ENCODE measurements around the gene IL34. TPM values are rescaled to one million over a fixed set of nuclear protein-coding genes. Genes with fewer than 3 reads are reported as not detected.
A peak's percentile ranks its signal among the peaks of the same experiment; 100 is the strongest.

The IL34 gene
- total RNA-seq (2021; ENCODE audit: unreplicated experiment) = not detected
- 0.15 TPM in 1 of 2 replicates, not detected in the other for polyA plus RNA-seq (2012)
- percentile 28 among the genes with signal in this experiment for Bru-seq, nascent RNA
- percentile 25 among the genes with signal in this experiment for BruChase-seq, experiment 1, labeled RNA remaining after a 6-hour chase
- percentile 23 among the genes with signal in this experiment for BruChase-seq, experiment 2, labeled RNA remaining after a 2-hour chase
- long read RNA-seq = 0 reads

- no peak within 1 kb of the TSS for H3K4me3 ChIP-seq (replicated peaks in 1 of 2; ENCODE audit: low read depth in 1 of 2, low read length in 2 of 2)
- TF ChIP-seq RAD21 (IDR thresholded peaks at IDR 0.05; ENCODE audit: low read depth) = no peak
- H3K9me2 ChIP-seq (ENCODE audit: insufficient read depth) = no peaks in the 10 kb centered on the region
- no peak within 1 kb of the TSS for H2AFZ ChIP-seq (ENCODE audit: low read depth, low read length, poor library complexity, severe bottlenecking)
- no TSS peak for BruUV-seq (replicated peaks)
- DNase-seq (ENCODE audit: low read depth, low spot score) (no peak), ATAC-seq (no peak)
- H3K27ac ChIP-seq (ENCODE audit: low read depth, low read length) = no peak within 1 kb of the TSS
- ChIA-PET CTCF (no interaction called here), POLR2A (no interaction called here), RAD21 (ENCODE audit: low non-redundant PET in 1 of 2, low total read pairs in 2 of 2, uncharacterized antibody in 2 of 2, unreplicated experiment in 2 of 2) (no interaction called here)
- no peaks in the 10 kb centered on the region for H3K9me3 ChIP-seq (ENCODE audit: control insufficient read depth in 1 of 2, insufficient read depth in 1 of 2, low read depth in 1 of 2, low read length in 2 of 2)
- no peaks in the 10 kb centered on the region for H3K4me1 ChIP-seq (ENCODE audit: control insufficient read depth in 1 of 2, insufficient read depth in 2 of 2, low read length in 2 of 2)
- intact Hi-C loops (cut with micrococcal nuclease) = no loop called here
- H3K9ac ChIP-seq (ENCODE audit: low read length) = no peak within 1 kb of the TSS
- no peak within 1 kb of the TSS for H3K4me2 ChIP-seq (ENCODE audit: low read length)
- H3K79me2 ChIP-seq (ENCODE audit: insufficient read depth, low read length) = no peaks in the 10 kb centered on the region
- H4K20me1 ChIP-seq (ENCODE audit: insufficient read depth) = no peaks in the 10 kb centered on the region
- no peaks in the 10 kb centered on the region for H3K36me3 ChIP-seq (ENCODE audit: control insufficient read depth in 1 of 2, insufficient read depth in 2 of 2, low read length in 2 of 2)
- H3K27me3 ChIP-seq (ENCODE audit: insufficient read depth, low read length) = no peaks in the 10 kb centered on the region
These were observed at the start of gene IL34 for GRCh38 chr16:70646260-70647241. Gene IL34, plus strand, starts transcription at chr16:70646559. Its CDS starts 389 bp downstream, at chr16:70646948.

GRCh38 chr16:70597135-70597835, 49.1 kb upstream of the IL34 start:
- Histone ChIP-seq H3K9me2 (ENCODE audit: insufficient read depth) (no peaks in the 10 kb centered on the region), H3K4me2 (ENCODE audit: low read length) (no peak overlapping the region), H3K36me3 (ENCODE audit: control insufficient read depth in 1 of 2, insufficient read depth in 2 of 2, low read length in 2 of 2) (no peaks in the 10 kb centered on the region), H3K4me3 (replicated peaks in 1 of 2; ENCODE audit: low read depth in 1 of 2, low read length in 2 of 2) (no peak overlapping the region), H3K27ac (ENCODE audit: low read depth, low read length) (no peak overlapping the region), H3K9ac (ENCODE audit: low read length) (no peak overlapping the region), H3K27me3 (ENCODE audit: insufficient read depth, low read length) (no peaks in the 10 kb centered on the region), H4K20me1 (ENCODE audit: insufficient read depth) (no peaks in the 10 kb centered on the region), H3K79me2 (ENCODE audit: insufficient read depth, low read length) (no peaks in the 10 kb centered on the region), H3K4me1 (ENCODE audit: control insufficient read depth in 1 of 2, insufficient read depth in 2 of 2, low read length in 2 of 2) (no peaks in the 10 kb centered on the region), H3K9me3 (ENCODE audit: control insufficient read depth in 1 of 2, insufficient read depth in 1 of 2, low read depth in 1 of 2, low read length in 2 of 2) (no peaks in the 10 kb centered on the region), H2AFZ (ENCODE audit: low read depth, low read length, poor library complexity, severe bottlenecking) (no peak overlapping the region)
- ChIA-PET RAD21 (ENCODE audit: low non-redundant PET in 1 of 2, low total read pairs in 2 of 2, uncharacterized antibody in 2 of 2, unreplicated experiment in 2 of 2) (no interaction called here), CTCF (no interaction called here), POLR2A (interaction anchor here (0.5 kb wide), 1 partner anchor 1011 kb away, joined by 3 read pairs; no protein-coding TSS in a partner anchor)
- ATAC-seq = no peak
- no peak for TF ChIP-seq ZFX (IDR thresholded peaks at IDR 0.05)
- no peak for TF ChIP-seq EZH2 (IDR thresholded peaks at IDR 0.05)
- TF ChIP-seq POLR2A (IDR thresholded peaks at IDR 0.05; ENCODE audit: borderline replicate concordance, extremely low read depth, insufficient read depth, insufficient read length) = no peak
- no peak for TF ChIP-seq FOSL1 (IDR thresholded peaks at IDR 0.05; ENCODE audit: low read depth)
- intact Hi-C loops (cut with micrococcal nuclease) = no loop called here
- no peak for DNase-seq (ENCODE audit: low read depth, low spot score)
- no TSS peak for BruUV-seq (replicated peaks)

Data from HCT116 (cell line).